HG03103 (cell line): Measurements from ENCODE around the gene WNT9A.
"Not testable (repeated sequence)": the region's sequence is repeated elsewhere in the genome, so short reads cannot be mapped to it uniquely, and the experiment has no call there.

Experiments used
- ATAC-seq: cut with Tn5 transposase; IDR thresholded peaks from one replicate; pipeline ENCODE4 v1.9.1; 2021; ENCODE audit warnings: low read depth; ENCODE audit not compliant: unreplicated experiment

Gene WNT9A

GRCh38 chr1:227889047-227889862, 58.5 kb downstream of the WNT9A start:
- ATAC-seq = no peak

GRCh38 chr1:227888404-227889046, 59.2 kb downstream of the WNT9A start:
- no peak for ATAC-seq

DNA sequence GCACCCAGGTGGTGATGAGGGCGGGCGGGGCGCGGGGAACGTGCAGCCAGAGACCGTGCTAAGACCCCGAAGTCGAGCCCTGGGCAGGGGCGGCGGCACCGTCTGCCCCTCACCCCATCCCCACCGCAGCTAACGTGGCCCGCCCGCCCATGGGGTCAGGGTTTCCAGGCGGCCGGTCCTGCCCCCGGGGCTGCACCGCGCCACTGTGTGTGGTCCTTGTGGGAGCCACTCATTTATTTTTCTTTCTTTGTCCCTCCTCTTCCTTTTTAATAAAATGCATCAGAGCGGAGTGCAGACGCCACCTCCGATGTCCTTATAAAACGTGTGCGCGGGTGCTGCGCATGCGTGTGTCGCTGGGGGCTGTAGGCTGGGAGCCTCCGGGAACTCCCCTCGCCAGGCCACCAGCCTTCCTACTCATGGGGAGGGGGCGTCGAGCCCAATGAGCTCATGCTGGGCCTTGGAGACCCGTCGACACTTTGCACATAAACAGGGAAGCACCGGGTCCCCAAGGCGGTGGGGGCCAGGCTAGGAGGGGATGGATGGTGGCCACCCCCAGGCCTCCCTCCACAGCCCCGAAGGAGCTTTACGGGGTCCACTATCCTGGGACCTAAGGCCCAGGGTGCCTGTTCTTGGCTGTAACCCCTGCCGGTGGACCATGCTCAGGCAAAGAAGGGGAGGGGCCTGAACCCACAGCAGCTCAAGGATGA, 59.9 kb downstream of the WNT9A start:
- no peak for ATAC-seq

- no peak for ATAC-seq
Measured at GRCh38 chr1:227886993-227887696, 60.6 kb downstream of the WNT9A start.

- no peak for ATAC-seq
Measured at GRCh38 chr1:227886503-227886961, 61.2 kb downstream of the WNT9A start.

- no peak for ATAC-seq
Measured at GRCh38 chr1:227885648-227886502, 61.9 kb downstream of the WNT9A start.

GRCh38 chr1:227885135-227885647, 62.5 kb downstream of the WNT9A start:
- ATAC-seq = no peak

DNA sequence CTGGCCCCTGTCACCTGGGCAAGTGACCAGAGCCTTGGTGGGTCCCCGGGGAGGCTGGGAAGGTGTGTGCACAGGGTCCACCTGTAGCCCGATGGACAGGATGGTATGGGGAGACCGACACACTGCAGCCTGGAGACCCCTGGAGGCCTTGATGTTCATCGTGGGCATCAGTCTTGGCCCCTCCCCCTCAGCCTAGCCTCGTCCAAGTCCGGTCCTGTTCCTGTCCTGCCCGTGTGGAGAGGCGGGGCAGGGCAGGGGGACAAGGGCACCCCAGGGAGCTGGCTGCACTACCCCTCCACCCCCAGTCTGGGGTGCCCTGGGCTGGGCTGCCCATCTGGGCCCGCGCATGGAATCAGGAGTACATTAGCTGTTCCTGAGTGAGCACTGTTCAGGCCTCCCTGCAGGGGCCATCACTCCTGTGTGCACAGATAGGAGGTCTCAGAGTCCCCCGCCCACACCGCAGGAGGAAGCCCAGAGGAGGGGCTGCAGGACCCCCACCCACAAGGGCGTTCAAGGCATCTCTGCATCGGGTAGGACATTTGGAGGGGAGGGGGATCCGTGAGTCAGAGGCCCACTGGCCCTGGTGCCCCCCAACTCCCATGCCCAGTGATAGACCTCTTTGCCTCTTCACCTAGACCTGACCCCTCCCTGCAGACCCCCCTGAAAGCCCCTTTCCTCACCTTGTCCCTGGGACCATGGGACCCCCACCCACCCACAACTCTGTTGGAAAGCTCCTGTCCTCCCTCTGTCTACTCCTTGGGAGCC, 63.2 kb downstream of the WNT9A start:
- no peak for ATAC-seq

DNA sequence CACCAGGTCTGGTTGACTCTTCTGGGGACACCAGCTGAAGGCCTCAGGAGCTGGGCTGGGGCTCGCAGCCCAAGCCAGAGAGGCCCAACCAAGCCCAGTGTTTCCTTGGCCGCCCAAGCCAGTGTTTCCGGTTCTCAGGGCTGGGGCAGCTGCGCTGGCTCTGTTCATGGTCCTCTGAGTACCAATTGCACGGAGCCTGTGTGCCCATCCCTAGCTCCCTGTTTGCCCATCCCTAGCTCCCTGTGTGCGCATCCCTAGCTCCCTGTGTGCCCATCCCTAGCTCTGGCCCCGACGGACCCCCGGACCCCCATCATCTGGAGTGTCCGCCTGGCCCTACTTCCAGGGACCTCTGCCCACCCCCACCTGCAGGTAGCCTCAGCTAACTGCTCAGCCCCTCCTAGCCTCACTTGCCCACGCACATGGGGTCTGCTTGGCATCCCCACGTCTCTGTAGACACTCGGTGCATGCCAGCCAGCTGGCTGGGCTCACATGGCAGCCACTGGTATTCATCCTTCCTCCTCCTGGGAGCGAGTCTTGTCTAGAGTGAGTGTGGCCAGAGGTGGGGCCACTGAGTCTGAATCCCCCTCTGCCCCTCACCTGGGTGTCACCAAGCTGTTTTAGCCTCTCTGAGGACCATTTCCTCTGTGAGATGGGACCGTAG, 64.0 kb downstream of the WNT9A start:
- ATAC-seq = no peak

DNA sequence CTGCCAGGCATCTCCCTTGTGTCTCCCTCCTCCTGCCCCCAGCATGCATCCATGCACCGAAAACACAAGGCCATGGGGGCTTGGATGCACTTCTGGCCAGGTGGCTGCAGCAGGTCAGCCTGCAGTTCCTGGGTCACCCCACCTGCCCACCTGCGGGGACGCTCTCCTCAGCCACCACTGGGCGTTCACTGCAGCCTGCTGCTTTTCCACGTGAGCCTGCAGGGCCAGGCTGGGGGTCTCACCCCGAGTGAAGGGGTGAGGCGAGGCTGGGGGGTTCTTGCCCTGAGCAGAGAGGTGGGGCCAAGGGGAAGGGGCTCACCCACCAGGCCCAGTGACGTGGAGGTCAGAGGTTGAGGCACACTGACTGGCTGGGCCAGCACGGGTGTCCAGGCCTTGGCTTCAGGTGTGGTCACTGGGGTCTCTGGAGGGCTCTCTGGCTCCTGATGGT, 64.6 kb downstream of the WNT9A start:
- no peak for ATAC-seq

- no peak for ATAC-seq
Measured at GRCh38 chr1:227880342-227880924, 67.3 kb downstream of the WNT9A start.

- not testable (repeated sequence) for ATAC-seq
Measured at GRCh38 chr1:227877810-227878209, 69.9 kb downstream of the WNT9A start.

DNA sequence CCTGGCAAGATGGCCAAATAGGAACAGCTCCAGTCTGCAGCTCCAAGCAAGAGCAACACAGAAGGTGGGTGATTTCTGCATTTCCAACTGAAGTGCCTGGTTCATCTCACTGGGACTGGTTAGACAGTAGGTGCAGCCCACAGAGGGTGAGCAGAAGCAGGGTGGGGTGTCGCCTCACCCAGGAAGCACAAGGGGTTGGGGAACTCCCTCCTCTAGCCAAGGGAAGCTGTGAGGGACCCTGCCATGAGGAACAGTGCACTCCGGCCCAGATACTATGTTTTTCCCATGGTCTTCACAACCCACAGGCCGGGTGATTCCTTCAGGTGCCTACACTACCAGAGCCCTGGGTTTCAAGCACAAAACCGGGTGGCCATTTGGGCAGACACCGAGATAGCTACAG, 75.8 kb downstream of the WNT9A start:
- ATAC-seq = not testable (repeated sequence)

DNA sequence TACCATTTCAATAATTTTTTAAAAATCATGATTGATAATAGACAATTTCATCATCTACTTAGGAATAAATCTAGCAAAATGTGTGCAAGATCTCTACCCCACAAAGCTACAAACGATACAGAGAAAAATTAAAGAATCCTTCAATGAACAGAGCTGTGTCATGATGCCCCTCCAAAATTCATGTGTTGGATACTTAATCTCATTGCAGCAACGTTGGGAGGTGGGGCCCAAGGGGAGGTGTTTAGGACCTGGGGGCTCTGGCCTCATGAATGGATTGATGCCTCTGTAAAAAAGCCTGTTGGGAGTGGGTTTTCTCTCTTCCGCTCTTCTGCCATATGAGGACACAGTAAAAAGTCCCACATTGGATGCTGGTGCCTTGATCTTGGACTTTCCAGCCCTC, 77.4 kb downstream of the WNT9A start:
- ATAC-seq = no peak

- no peak for ATAC-seq
Measured at GRCh38 chr1:227869851-227870305, 77.9 kb downstream of the WNT9A start.

- no peak for ATAC-seq
Measured at GRCh38 chr1:227869279-227869842, 78.4 kb downstream of the WNT9A start.
